Inferior parietal cortex (tissue), 1 donor: ENCODE data around the gene ENPP3.
"Not testable (repeated sequence)": the region's sequence is repeated elsewhere in the genome, so short reads cannot be mapped to it uniquely, and the experiment has no call there.

Experiments used
- DNase-seq: peaks from one replicate; pipeline ENCODE4 v3.0.0-alpha.2; 2016; ENCODE audit errors: extremely low spot score

ENPP3 gene

GRCh38 chr6:131736003-131736596 lies 99.0 kb downstream of the ENPP3 start:
- no peak for DNase-seq

DNA sequence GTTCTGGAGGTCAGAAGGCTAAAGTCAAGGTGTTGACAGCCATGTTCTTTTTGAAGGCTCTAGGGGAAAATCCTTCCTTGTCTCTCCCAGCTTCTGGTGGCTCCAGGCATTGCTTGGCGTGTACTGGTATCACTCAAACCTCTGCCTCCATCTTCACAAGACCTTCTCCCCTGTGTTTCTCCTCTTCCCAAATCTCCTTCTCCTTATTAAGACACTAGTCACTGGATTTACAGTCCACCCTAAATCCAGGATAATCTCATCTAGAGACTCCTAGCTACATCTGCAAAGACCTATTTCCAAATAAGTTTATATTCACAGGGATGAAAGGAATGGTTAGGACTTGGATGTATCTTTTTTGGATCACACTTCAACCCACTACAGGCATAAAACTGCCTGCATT lies 99.7 kb downstream of the ENPP3 start:
- no peak for DNase-seq

DNA sequence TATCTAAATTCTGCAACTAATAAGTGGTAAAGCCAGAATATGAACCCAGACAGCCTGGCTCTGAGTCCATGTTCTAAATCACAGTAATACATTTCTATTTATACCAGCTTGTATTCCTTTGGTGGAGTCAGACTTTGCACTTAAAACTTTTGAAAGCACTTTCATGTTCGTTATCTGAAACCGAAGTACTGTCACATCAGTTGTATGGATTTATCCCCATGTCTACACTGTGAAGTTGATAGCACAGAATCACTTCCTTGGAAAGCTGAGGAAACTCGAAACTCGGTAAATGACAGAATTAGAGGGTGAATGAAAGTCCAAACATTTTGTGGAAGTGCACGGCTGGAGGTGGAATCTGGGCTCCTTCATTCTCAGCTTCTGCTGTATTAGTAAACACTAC lies 102.0 kb downstream of the ENPP3 start:
- DNase-seq, result no peak

DNA sequence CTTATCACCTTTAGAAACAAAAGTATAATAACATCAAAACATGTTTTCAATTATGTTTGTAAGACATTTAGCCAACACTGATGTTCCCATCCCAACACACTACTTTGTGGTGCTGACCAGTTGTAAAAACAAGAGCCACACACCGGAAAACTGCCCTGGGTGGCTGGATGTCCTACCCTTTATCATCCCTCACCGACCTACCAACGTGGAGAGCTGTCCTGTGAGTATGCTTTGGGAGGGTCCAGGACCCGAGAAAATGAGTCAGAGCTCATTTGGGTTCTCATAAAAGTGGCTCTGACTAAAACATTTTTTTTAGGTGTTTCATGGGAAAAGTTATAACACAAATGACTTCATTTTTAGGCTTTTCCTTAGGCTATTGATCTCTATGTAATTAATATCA lies 103.1 kb downstream of the ENPP3 start:
- DNase-seq, result no peak

DNA sequence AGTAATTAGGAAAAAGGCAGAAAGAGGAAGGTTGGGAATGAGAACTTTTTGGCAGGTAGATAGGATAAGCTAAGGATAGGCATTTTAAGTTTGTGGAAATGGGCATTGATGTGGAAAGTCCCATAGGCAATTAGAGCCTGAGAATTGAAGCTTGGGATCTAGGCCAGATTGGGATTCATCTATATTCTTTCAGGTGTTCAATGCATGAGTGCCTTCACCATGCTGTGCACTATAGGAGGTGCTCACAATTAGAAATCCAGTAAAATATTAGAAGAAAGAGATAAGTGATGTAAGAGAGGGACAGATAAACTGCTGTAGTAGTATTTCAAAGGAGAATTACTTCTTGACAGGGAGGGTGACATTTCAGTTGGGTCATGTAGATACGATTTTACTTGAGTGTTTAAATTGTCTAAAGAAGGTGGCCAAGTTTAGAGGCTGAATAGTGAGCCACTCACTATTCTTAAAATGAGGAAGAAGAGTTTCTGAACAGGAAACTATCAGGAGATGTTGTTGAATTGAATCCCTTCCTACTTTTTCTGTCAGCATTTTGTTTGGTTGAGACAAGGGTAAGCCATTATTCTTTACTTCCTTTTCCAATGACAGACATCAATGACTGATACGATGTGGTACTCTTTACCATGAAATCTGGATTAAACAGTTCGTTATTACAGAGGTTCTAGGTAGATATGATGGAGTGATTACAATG lies 104.7 kb downstream of the ENPP3 start:
- DNase-seq, result no peak

GRCh38 chr6:131744432-131745287 lies 107.6 kb downstream of the ENPP3 start:
- DNase-seq, result no peak

- DNase-seq, result no peak
Observed at GRCh38 chr6:131745476-131745875, 108.4 kb downstream of the ENPP3 start.

- no peak for DNase-seq
Observed at GRCh38 chr6:131747821-131748353, 110.8 kb downstream of the ENPP3 start.

GRCh38 chr6:131749023-131749422 lies 111.9 kb downstream of the ENPP3 start:
- no peak for DNase-seq

- not testable (repeated sequence) for DNase-seq
Observed at GRCh38 chr6:131751012-131751715, 114.1 kb downstream of the ENPP3 start.

DNA sequence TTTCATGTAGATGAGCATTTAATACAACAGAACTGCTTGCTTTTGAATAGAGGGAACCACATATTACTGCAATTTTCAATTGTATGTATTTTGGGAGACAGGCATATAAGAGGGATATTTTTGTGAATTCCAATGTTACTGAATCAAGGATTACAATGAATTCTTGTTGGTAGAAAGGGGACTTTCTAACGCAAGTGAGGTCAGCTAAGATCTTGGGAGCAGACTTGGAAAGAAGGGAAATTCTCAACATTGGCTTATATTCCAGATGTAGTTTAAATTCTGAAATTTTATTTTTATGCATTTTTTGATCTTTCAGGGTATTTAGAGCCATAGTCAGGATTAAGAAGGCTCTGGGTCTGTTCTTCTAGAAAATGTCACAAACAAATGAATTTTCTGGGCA lies 117.0 kb downstream of the ENPP3 start:
- no peak for DNase-seq

DNA sequence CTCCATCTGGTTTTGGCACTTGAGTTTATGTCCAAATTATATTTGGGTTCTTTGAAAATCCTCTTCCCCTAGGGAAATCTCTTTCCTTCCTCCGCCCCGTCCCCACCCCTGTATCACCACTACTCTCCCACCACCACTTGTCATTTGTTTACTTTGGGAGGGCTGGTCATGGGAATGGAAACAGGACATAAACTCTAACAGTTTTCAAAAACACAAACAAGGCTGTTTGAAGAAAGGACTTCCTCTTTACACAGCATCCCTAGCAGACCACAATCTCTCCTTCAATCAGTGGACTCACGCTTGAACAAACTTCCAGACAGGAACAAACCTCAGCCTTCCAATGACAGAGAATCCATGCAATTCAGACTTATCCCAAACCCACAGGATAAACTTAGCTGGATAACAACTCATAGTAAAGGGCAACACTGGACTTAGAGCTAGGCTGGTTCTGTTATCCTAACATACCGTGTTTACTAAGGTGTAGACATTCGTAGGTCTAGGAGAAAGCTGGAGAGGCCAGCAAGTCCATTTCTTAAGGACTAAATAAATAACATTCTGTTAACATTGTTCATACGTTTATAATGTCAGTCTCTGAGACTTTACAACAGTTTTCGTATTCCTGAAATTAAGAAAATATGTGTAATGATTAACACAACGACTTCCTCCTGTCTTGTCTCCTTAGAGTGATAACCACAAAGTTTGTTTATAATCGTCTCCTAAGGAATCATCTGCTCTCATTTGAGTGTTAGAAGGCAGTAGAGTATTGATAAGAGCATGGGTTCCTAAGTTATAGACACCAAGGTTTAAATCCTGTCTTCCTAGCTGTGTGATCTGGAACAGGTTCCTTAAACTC lies 117.8 kb downstream of the ENPP3 start:
- DNase-seq, result no peak

DNA sequence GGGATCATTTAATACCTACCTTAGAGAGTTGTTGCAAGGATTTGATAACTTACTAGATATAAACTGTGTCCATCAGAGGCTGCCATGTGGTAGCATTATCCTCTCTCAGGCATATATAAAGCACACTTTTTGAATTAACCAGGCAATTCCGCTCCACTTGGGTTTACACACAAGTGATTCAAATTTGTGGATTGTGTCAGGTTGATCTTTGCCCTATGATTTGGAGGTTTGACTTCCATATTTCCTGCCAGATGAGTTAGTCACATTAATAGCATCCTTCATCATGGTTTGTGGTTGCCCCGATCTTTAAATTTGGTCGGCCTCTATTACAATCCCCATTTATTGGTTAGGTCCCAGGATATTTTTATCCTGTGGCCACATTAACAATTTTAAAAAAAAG lies 118.5 kb downstream of the ENPP3 start:
- no peak for DNase-seq

GRCh38 chr6:131756039-131756438 lies 118.9 kb downstream of the ENPP3 start:
- DNase-seq, result no peak

GRCh38 chr6:131758920-131759319 lies 121.8 kb downstream of the ENPP3 start:
- DNase-seq, result no peak

GRCh38 chr6:131761060-131761761 lies 124.1 kb downstream of the ENPP3 start:
- DNase-seq, result peak; percentile 14

DNA sequence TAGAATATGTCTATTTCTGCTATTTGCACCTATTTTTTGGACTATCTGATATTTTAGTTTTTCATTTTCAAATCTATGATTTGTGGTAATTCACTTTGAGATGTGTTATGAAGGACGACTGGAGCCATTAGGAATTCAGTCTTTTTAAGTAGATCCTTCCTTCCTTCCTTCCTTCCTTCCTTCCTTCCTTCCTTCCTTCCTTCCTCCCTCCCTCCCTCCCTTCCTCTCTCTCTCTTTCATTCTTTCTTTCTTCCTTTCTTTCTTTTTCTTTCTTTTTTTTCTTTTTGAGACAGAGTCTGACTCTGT lies 124.6 kb downstream of the ENPP3 start:
- DNase-seq, result no peak

DNA sequence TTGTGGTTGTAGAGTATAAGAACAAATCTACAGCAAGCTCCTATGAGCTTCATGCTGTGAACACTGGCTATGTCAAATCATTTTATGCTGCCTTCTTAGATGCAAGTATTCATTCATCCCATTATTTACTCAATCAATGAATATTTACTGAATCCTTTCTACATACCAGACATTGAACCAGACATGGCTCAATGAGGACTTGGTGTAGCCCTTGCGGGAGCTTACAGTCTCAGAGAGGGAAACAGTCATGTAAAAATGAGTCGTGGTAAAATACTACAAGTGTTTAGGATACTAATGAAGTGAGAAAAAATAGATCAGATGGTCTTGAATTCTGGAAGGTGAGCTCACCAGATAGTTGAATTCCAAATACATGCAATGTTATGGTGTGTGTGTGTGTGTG lies 125.9 kb downstream of the ENPP3 start:
- DNase-seq, result no peak

GRCh38 chr6:131763749-131764148 lies 126.6 kb downstream of the ENPP3 start:
- DNase-seq, result no peak

- DNase-seq, result no peak
Observed at GRCh38 chr6:131764350-131764749, 127.2 kb downstream of the ENPP3 start.
